Activated CD8-positive, alpha-beta memory T cell treated with anti-CD3 and anti-CD28 coated beads, Interleukin-2, amount 10 ng/mL, durations not matched to agents 7 days and 5 days (primary cell): Measurements from ENCODE around the gene SP140L. TPM values are rescaled to one million over a fixed set of nuclear protein-coding genes. Genes with fewer than 3 reads are reported as not detected.
A peak's percentile ranks its signal among the peaks of the same experiment; 100 is the strongest.
"Not testable (repeated sequence)": the region's sequence is repeated elsewhere in the genome, so short reads cannot be mapped to it uniquely, and the experiment has no call there.

Source experiments
- ATAC-seq: fragments of 150-1000 bp; cut with Tn5 transposase; one replicate; pipeline ENCODE4 v1.10.0; 2021; ENCODE audit warnings: moderate library complexity
- CTCF ChIA-PET: fragments of 350-600 bp; sonication (Branson Sonifier 250); formaldehyde crosslinking; loops from one replicate; lab custom pipeline; 2021; ENCODE audit warnings: antibody characterized with exemption; lab: Charles Lee
- DNase-seq: peaks from one replicate; pipeline ENCODE4 v3.0.0-alpha.2; 2020
- H3K27ac Mint-ChIP-seq: one replicate; pipeline ENCODE4 v1.8.0; 2021; ENCODE audit warnings: mild to moderate bottlenecking, mixed read lengths
- H3K27me3 Mint-ChIP-seq: one replicate; pipeline ENCODE4 v1.8.0; 2021; ENCODE audit warnings: mixed read lengths
- H3K36me3 Mint-ChIP-seq: one replicate; pipeline ENCODE4 v1.8.0; 2021; ENCODE audit warnings: mild to moderate bottlenecking, mixed read lengths
- H3K4me1 Mint-ChIP-seq: one replicate; pipeline ENCODE4 v1.8.0; 2021; ENCODE audit warnings: mixed read lengths
- H3K4me3 Mint-ChIP-seq: one replicate; pipeline ENCODE4 v1.8.0; 2021; ENCODE audit warnings: mild to moderate bottlenecking, moderate library complexity, mixed read lengths
- H3K9me3 Mint-ChIP-seq: one replicate; pipeline ENCODE4 v1.8.0; 2022; ENCODE audit warnings: low read depth, mixed read lengths
- total RNA-seq, 2 experiments: library from RNA; stranded (reverse); gene quantifications; one replicate each; pipeline ENCODE4 v1.2.3, GENCODE V29; 2021

SP140L gene
- 10 to 100 TPM; 61.4 to 84.4 TPM for total RNA-seq

- DNase-seq, result peak; percentile 93
- peaks cover 52% of the 10 kb centered on the region for H3K36me3 Mint-ChIP-seq
- CTCF ChIA-PET, result interaction anchor here (0.9 to 2.7 kb wide), 5 partner anchors 9 to 334 kb away, joined by 3 to 12 read pairs (median 3); no protein-coding TSS in a partner anchor
- H3K4me3 Mint-ChIP-seq, result peak within 1 kb of the TSS; percentile 97
- peaks cover 63% of the 10 kb centered on the region for H3K4me1 Mint-ChIP-seq
- no peaks in the 10 kb centered on the region for H3K9me3 Mint-ChIP-seq
- H3K27ac Mint-ChIP-seq, result peak within 1 kb of the TSS; percentile 96
- no peaks in the 10 kb centered on the region for H3K27me3 Mint-ChIP-seq
- ATAC-seq, result peak; percentile 99
Observed at GRCh38 chr2:230326453-230327417, at the start of gene SP140L. Gene SP140L, plus strand, starts transcription at chr2:230327193. Its CDS starts 77 bp downstream, at chr2:230327270.

- DNase-seq, result no peak
- peaks cover 2% of the 10 kb centered on the region for H3K9me3 Mint-ChIP-seq
- CTCF ChIA-PET, result no interaction called here
- no peak overlapping the region for H3K4me3 Mint-ChIP-seq
- peaks cover 69% of the 10 kb centered on the region for H3K36me3 Mint-ChIP-seq
- peaks cover 17% of the 10 kb centered on the region for H3K4me1 Mint-ChIP-seq
- no peak for ATAC-seq
- no peaks in the 10 kb centered on the region for H3K27me3 Mint-ChIP-seq
- H3K27ac Mint-ChIP-seq, result no peak overlapping the region
Observed at GRCh38 chr2:230282936-230283335, 44.1 kb upstream of the SP140L start.

- Mint-ChIP-seq H3K27me3 (no peaks in the 10 kb centered on the region), H3K4me3 (no peak overlapping the region), H3K27ac (no peak overlapping the region), H3K4me1 (peaks cover 31% of the 10 kb centered on the region), H3K9me3 (peaks cover 3% of the 10 kb centered on the region), H3K36me3 (peaks cover 75% of the 10 kb centered on the region)
- CTCF ChIA-PET, result no interaction called here
- ATAC-seq (no peak), DNase-seq (no peak)
Observed at GRCh38 chr2:230286048-230286447, 40.9 kb upstream of the SP140L start.

GRCh38 chr2:230289311-230289710 lies 37.7 kb upstream of the SP140L start:
- not testable (repeated sequence) for H3K4me3 Mint-ChIP-seq, ATAC-seq, DNase-seq, H3K9me3 Mint-ChIP-seq, H3K27ac Mint-ChIP-seq, H3K27me3 Mint-ChIP-seq
- Mint-ChIP-seq H3K4me1 (peaks cover 31% of the 10 kb centered on the region), H3K36me3 (peaks cover 88% of the 10 kb centered on the region)
- CTCF ChIA-PET, result interaction anchor here (1.0 to 1.6 kb wide), 2 partner anchors 16 to 129 kb away, joined by 3 to 4 read pairs; no protein-coding TSS in a partner anchor

- H3K27me3 Mint-ChIP-seq, result no peaks in the 10 kb centered on the region
Observed at GRCh38 chr2:230295192-230295591, 31.8 kb upstream of the SP140L start.

GRCh38 chr2:230296917-230297316 lies 30.1 kb upstream of the SP140L start:
- Mint-ChIP-seq H3K4me1 (peaks cover 11% of the 10 kb centered on the region), H3K27me3 (no peaks in the 10 kb centered on the region), H3K4me3 (no peak overlapping the region), H3K9me3 (peaks cover 18% of the 10 kb centered on the region), H3K36me3 (peaks cover 95% of the 10 kb centered on the region), H3K27ac (no peak overlapping the region)
- DNase-seq, result no peak
- CTCF ChIA-PET, result interaction anchor here (1.5 kb wide), 1 partner anchor 16 kb away, joined by 4 read pairs; no protein-coding TSS in a partner anchor
- ATAC-seq, result no peak

More at GRCh38 chr2:230295192-230295591, 31.8 kb upstream of the SP140L start:
- Mint-ChIP-seq H3K4me3 (no peak overlapping the region), H3K36me3 (peaks cover 97% of the 10 kb centered on the region), H3K27ac (no peak overlapping the region), H3K4me1 (peaks cover 11% of the 10 kb centered on the region), H3K9me3 (peaks cover 10% of the 10 kb centered on the region)
- CTCF ChIA-PET, result no interaction called here
- ATAC-seq (no peak), DNase-seq (no peak)

- no peak overlapping the region for H3K4me3 Mint-ChIP-seq
- no peaks in the 10 kb centered on the region for H3K27me3 Mint-ChIP-seq
- no peak for ATAC-seq
- no peak overlapping the region for H3K27ac Mint-ChIP-seq
- DNase-seq, result no peak
- peaks cover 28% of the 10 kb centered on the region for H3K9me3 Mint-ChIP-seq
- peaks cover 11% of the 10 kb centered on the region for H3K4me1 Mint-ChIP-seq
- CTCF ChIA-PET, result no interaction called here
- peaks cover 87% of the 10 kb centered on the region for H3K36me3 Mint-ChIP-seq
Observed at GRCh38 chr2:230299618-230300017, 27.4 kb upstream of the SP140L start.

- Mint-ChIP-seq H3K27me3 (no peaks in the 10 kb centered on the region), H3K4me1 (no peaks in the 10 kb centered on the region), H3K4me3 (no peak overlapping the region), H3K9me3 (peaks cover 13% of the 10 kb centered on the region), H3K27ac (no peak overlapping the region), H3K36me3 (peaks cover 61% of the 10 kb centered on the region)
- ATAC-seq (no peak), DNase-seq (no peak)
- CTCF ChIA-PET, result no interaction called here
Observed at GRCh38 chr2:230305416-230306275, 21.3 kb upstream of the SP140L start.

- DNase-seq, result no peak
- H3K9me3 Mint-ChIP-seq, result peaks cover 13% of the 10 kb centered on the region
- CTCF ChIA-PET, result no interaction called here
- H3K36me3 Mint-ChIP-seq, result peaks cover 58% of the 10 kb centered on the region
- no peak overlapping the region for H3K4me3 Mint-ChIP-seq
- no peaks in the 10 kb centered on the region for H3K27me3 Mint-ChIP-seq
- ATAC-seq, result peak; percentile 20
- no peaks in the 10 kb centered on the region for H3K4me1 Mint-ChIP-seq
- no peak overlapping the region for H3K27ac Mint-ChIP-seq
Observed at GRCh38 chr2:230306474-230306873, 20.5 kb upstream of the SP140L start.

GRCh38 chr2:230307485-230307884 lies 19.5 kb upstream of the SP140L start:
- DNase-seq (no peak), ATAC-seq (no peak)
- peaks cover 7% of the 10 kb centered on the region for H3K9me3 Mint-ChIP-seq
- CTCF ChIA-PET, result no interaction called here
- H3K36me3 Mint-ChIP-seq, result peaks cover 56% of the 10 kb centered on the region
- no peaks in the 10 kb centered on the region for H3K4me1 Mint-ChIP-seq
- H3K4me3 Mint-ChIP-seq, result no peak overlapping the region
- no peak overlapping the region for H3K27ac Mint-ChIP-seq
- no peaks in the 10 kb centered on the region for H3K27me3 Mint-ChIP-seq

- ATAC-seq (no peak), DNase-seq (no peak)
- Mint-ChIP-seq H3K27me3 (no peaks in the 10 kb centered on the region), H3K4me1 (no peaks in the 10 kb centered on the region), H3K27ac (no peak overlapping the region), H3K9me3 (no peaks in the 10 kb centered on the region), H3K36me3 (peaks cover 56% of the 10 kb centered on the region), H3K4me3 (no peak overlapping the region)
- CTCF ChIA-PET, result interaction anchor here (1.2 kb wide), 1 partner anchor 11 kb away, joined by 3 read pairs; no protein-coding TSS in a partner anchor
Observed at GRCh38 chr2:230308402-230309000, 18.5 kb upstream of the SP140L start.

GRCh38 chr2:230310792-230311191 lies 16.2 kb upstream of the SP140L start:
- H3K27ac Mint-ChIP-seq, H3K4me1 Mint-ChIP-seq, H3K4me3 Mint-ChIP-seq, CTCF ChIA-PET, H3K9me3 Mint-ChIP-seq, H3K27me3 Mint-ChIP-seq, DNase-seq, ATAC-seq: not testable (repeated sequence)
- peaks cover 57% of the 10 kb centered on the region for H3K36me3 Mint-ChIP-seq

GRCh38 chr2:230311634-230312033 lies 15.4 kb upstream of the SP140L start:
- H3K9me3 Mint-ChIP-seq, DNase-seq, CTCF ChIA-PET, H3K4me1 Mint-ChIP-seq, H3K27me3 Mint-ChIP-seq, H3K27ac Mint-ChIP-seq, ATAC-seq, H3K4me3 Mint-ChIP-seq: not testable (repeated sequence)
- H3K36me3 Mint-ChIP-seq, result peaks cover 64% of the 10 kb centered on the region
